Aorta (tissue), 5 donors: ENCODE results near the gene CHI3L1. TPM values are rescaled to one million over a fixed set of nuclear protein-coding genes. Genes with fewer than 3 reads are reported as not detected.
A peak's percentile ranks its signal among the peaks of the same experiment; 100 is the strongest.

ENCODE experiments used
- ATAC-seq: fragments of 200-7000 bp; cut with Tn5 transposase; one replicate; pipeline ENCODE4 v1.9.1; 2022; ENCODE audit warnings: moderate library complexity; ENCODE audit not compliant: low FRiP score
- DNase-seq, 2 donors: peaks; one replicate each; pipeline ENCODE4 v3.0.0-alpha.2; 2020
- H3K27ac ChIP-seq, 2 donors: one replicate each; pipeline ENCODE4 v1.5.1; 2013; ENCODE audit warnings: low read length in 2 of 2, mild to moderate bottlenecking in 2 of 2, moderate library complexity in 2 of 2, control low read depth in 1 of 2, inconsistent platforms in 1 of 2, low read depth in 1 of 2
- H3K27me3 ChIP-seq, 2 donors: one replicate each; pipeline ENCODE4 v1.6.1; 2013; ENCODE audit warnings: control low read depth in 1 of 2, low read length in 1 of 2, mild to moderate bottlenecking in 1 of 2, moderate library complexity in 1 of 2; ENCODE audit not compliant: insufficient read depth in 2 of 2, control insufficient read depth in 1 of 2
- H3K36me3 ChIP-seq, 2 donors: one replicate each; pipeline ENCODE4 v1.6.1; 2013; ENCODE audit warnings: control low read depth in 1 of 2, low read length in 1 of 2, mild to moderate bottlenecking in 1 of 2; ENCODE audit not compliant: insufficient read depth in 2 of 2, control insufficient read depth in 1 of 2
- H3K4me1 ChIP-seq, 2 donors: one replicate each; pipeline ENCODE4 v1.6.1; 2013; ENCODE audit warnings: low read length in 2 of 2, control low read depth in 1 of 2, mild to moderate bottlenecking in 1 of 2, moderate library complexity in 1 of 2; ENCODE audit not compliant: insufficient read depth in 2 of 2, control insufficient read depth in 1 of 2
- H3K4me3 ChIP-seq, 2 donors: one replicate each; pipeline ENCODE4 v1.5.1; 2013; ENCODE audit warnings: low read length in 2 of 2, control low read depth in 1 of 2, mild to moderate bottlenecking in 1 of 2
- H3K9me3 ChIP-seq: one replicate; pipeline ENCODE4 v1.6.1; 2013; ENCODE audit warnings: mild to moderate bottlenecking, low read length; ENCODE audit not compliant: control insufficient read depth
- WGBS, 2 donors: extraction: QIAGEN DNeasy Blood & Tissue Kit; methylation state at CpG; one replicate each; pipeline ENCODE4 v1.1.7; 2013; 5-methylcytosine and 5-hydroxymethylcytosine counted together
- intact Hi-C, 2 donors: fragments of 100-400 bp; cut with DNase I; formaldehyde crosslinking; loops; one replicate each; pipeline versions ENCODE4 v1.14.2 to v1.15.0; 2022
- polyA plus RNA-seq, 2 donors: library from polyadenylated mRNA; stranded (reverse); fragments of 200-250 nt; gene quantifications; one replicate each; pipeline ENCODE4 v1.2.3, GENCODE V29; 2013
- total RNA-seq, 2 donors: library from RNA; stranded (reverse); fragmentation: NEBNext Ultra II Directional; extraction: Animal tissue kit (Norgen Biotek cat#: 25700); gene quantifications; one replicate each; pipeline ENCODE4 v1.2.1, GENCODE V29; 2021
- donor health status: healthy with polysubstance abuse.
- donor health status: Bipolar disorder and iron deficiency.
- donor health status: DM: no; HTN: no; CAD: no.
- donor health status: DM: no; HTN: no; CAD: no.
- donor health status: DM: yes; HTN: yes; CAD: no.

CHI3L1 gene
- total and polyA plus RNA-seq, 4 donors, result 0.87 to 34.2 (median 11.6) TPM

GRCh38 chr1:203211812-203212211 is 25.3 kb upstream of the CHI3L1 start:
- no peaks in the 10 kb centered on the region for H3K27me3 ChIP-seq
- H3K36me3 ChIP-seq, result no peaks in the 10 kb centered on the region
- intact Hi-C loops, result loop anchor here in 1 of 2 donors (10.0 kb wide), 1 partner anchor 47 kb away; no protein-coding TSS in a partner anchor
- no peak overlapping the region for H3K4me3 ChIP-seq
- DNase-seq (no peak), ATAC-seq (no peak)
- no peaks in the 10 kb centered on the region for H3K9me3 ChIP-seq
- H3K27ac ChIP-seq, result no peak overlapping the region
- WGBS, 2 donors, result 92 to 93% methylated on average over 3 of the region's 3 CpGs
- H3K4me1 ChIP-seq, result no peaks in the 10 kb centered on the region

GRCh38 chr1:203210988-203211387 is 24.5 kb upstream of the CHI3L1 start:
- H3K9me3 ChIP-seq, result no peaks in the 10 kb centered on the region
- no peaks in the 10 kb centered on the region for H3K4me1 ChIP-seq
- intact Hi-C loops, result loop anchor here in 1 of 2 donors (10.0 kb wide), 1 partner anchor 46 kb away; no protein-coding TSS in a partner anchor
- H3K27ac ChIP-seq, result no peak overlapping the region
- ATAC-seq (no peak), DNase-seq (no peak)
- no peak overlapping the region for H3K4me3 ChIP-seq
- no peaks in the 10 kb centered on the region for H3K36me3 ChIP-seq
- no peaks in the 10 kb centered on the region for H3K27me3 ChIP-seq

- no peaks in the 10 kb centered on the region for H3K27me3 ChIP-seq
- no peaks in the 10 kb centered on the region for H3K9me3 ChIP-seq
- DNase-seq (no peak), ATAC-seq (no peak)
- H3K4me1 ChIP-seq, result no peaks in the 10 kb centered on the region
- H3K4me3 ChIP-seq, result no peak overlapping the region
- H3K36me3 ChIP-seq, result no peaks in the 10 kb centered on the region
- intact Hi-C loops, result loop anchor here in 1 of 2 donors (10.0 kb wide), 1 partner anchor 46 kb away; no protein-coding TSS in a partner anchor
- no peak overlapping the region for H3K27ac ChIP-seq
Observed at GRCh38 chr1:203210350-203210749, 23.8 kb upstream of the CHI3L1 start.

- Histone ChIP-seq H3K36me3 (no peaks in the 10 kb centered on the region), H3K4me3 (no peak overlapping the region), H3K27me3 (no peaks in the 10 kb centered on the region), H3K4me1 (no peaks in the 10 kb centered on the region), H3K9me3 (no peaks in the 10 kb centered on the region), H3K27ac (no peak overlapping the region)
- 77 to 84% methylated on average over 1 of the region's 1 CpG for WGBS, 2 donors
- intact Hi-C loops, result no loop called here
- DNase-seq (no peak), ATAC-seq (no peak)
Observed at GRCh38 chr1:203208181-203208580, 21.7 kb upstream of the CHI3L1 start.

- Histone ChIP-seq H3K27me3 (no peaks in the 10 kb centered on the region), H3K4me1 (no peaks in the 10 kb centered on the region), H3K36me3 (no peaks in the 10 kb centered on the region), H3K9me3 (no peaks in the 10 kb centered on the region), H3K27ac (no peak overlapping the region), H3K4me3 (no peak overlapping the region)
- ATAC-seq (no peak), DNase-seq (no peak)
- intact Hi-C loops, result no loop called here
- WGBS, 2 donors, result 56 to 71% methylated on average over 2 of the region's 2 CpGs
Observed at GRCh38 chr1:203207751-203208150, 21.2 kb upstream of the CHI3L1 start.

- Histone ChIP-seq H3K9me3 (no peaks in the 10 kb centered on the region), H3K27ac (no peak overlapping the region), H3K4me3 (no peak overlapping the region), H3K27me3 (no peaks in the 10 kb centered on the region), H3K4me1 (no peaks in the 10 kb centered on the region), H3K36me3 (no peaks in the 10 kb centered on the region)
- 73 to 88% methylated on average over 5 of the region's 5 CpGs for WGBS, 2 donors
- intact Hi-C loops, result no loop called here
- DNase-seq (no peak), ATAC-seq (no peak)
Observed at GRCh38 chr1:203206129-203206687, 19.7 kb upstream of the CHI3L1 start.

- intact Hi-C loops, result no loop called here
- H3K4me3 ChIP-seq, result no peak overlapping the region
- H3K27me3 ChIP-seq, result peaks cover 0 to 2% of the 10 kb centered on the region in 2 donors
- no peaks in the 10 kb centered on the region for H3K36me3 ChIP-seq
- WGBS, 2 donors, result 90 to 93% methylated on average over 2 of the region's 2 CpGs
- ATAC-seq (no peak), DNase-seq (no peak)
- no peaks in the 10 kb centered on the region for H3K9me3 ChIP-seq
- H3K27ac ChIP-seq, result no peak overlapping the region
- no peaks in the 10 kb centered on the region for H3K4me1 ChIP-seq
Observed at GRCh38 chr1:203204756-203205155, 18.3 kb upstream of the CHI3L1 start.

GRCh38 chr1:203202431-203203245 is 16.1 kb upstream of the CHI3L1 start:
- DNase-seq, result peak; percentile 71 to 78
- intact Hi-C loops, result no loop called here

More at GRCh38 chr1:203202431-203203245, 16.1 kb upstream of the CHI3L1 start:
- Histone ChIP-seq H3K27ac (no peak overlapping the region), H3K9me3 (no peaks in the 10 kb centered on the region), H3K36me3 (no peaks in the 10 kb centered on the region), H3K4me1 (no peaks in the 10 kb centered on the region), H3K4me3 (no peak overlapping the region), H3K27me3 (peaks cover 0 to 2% of the 10 kb centered on the region in 2 donors)
- ATAC-seq, result peak; percentile 72
- 87 to 91% methylated on average over 15 of the region's 15 CpGs for WGBS, 2 donors
